GM08714 (cell line): ENCODE measurements around the gene ZBTB3.
"Not testable (repeated sequence)": the region's sequence is repeated elsewhere in the genome, so short reads cannot be mapped to it uniquely, and the experiment has no call there.

Source experiments
- H3K4me3 ChIP-seq: fragments of 200-500 bp; sonication (Bioruptor generic); 2 replicates; pipeline ENCODE4 v1.5.1; 2014; ENCODE audit warnings: mild to moderate bottlenecking, low read length, inconsistent platforms
- ZNF274 ChIP-seq: IDR thresholded peaks from 2 replicates; pipeline ENCODE4 v1.6.1; 2012; ENCODE audit warnings: mild to moderate bottlenecking, low read depth, low read length

ZBTB3 gene

DNA sequence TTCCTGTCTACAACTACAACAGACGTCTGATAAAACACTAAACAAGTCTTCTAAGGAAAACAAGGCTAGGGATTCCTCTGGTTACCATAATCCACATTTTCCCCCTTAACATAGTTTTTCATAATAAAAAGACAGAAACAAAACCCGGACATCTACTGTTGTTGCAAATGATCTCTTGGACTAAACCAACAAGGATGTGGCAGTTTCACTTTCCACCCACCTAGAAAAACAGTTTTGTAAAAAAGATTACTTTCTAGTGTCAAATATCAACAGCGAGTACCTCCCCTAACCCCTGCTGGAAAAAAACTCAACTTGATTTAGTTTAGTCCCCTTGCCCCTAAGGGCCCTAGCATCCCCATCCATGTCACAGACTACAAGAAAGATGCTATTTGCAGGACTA, 41.1 kb downstream of the ZBTB3 start:
- no peak for TF ChIP-seq ZNF274
- no peak overlapping the region for H3K4me3 ChIP-seq

DNA sequence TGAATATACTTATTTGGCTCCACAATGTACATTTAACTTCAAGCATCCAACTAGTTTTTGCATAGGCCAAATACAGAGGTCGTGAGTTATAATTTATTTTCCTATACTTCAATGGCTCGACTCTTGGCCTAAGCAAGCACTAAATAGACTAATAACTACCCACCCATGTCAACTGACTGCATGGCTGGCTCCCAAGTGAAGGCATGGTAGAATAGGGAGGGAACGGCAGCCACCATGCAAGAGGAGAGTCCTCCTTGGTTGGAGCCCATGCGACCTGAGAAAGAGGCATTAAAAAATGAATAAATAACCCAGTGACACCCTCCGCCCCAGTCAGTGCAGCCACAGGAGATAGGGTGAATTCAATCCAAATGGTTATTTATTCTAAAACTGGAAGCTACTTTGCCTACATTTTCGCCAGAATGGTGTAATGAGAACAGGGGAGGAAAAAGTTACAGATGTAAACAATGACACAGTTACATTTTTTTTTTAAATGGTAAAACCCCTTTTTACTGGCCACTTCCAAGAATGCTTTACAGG, 41.6 kb downstream of the ZBTB3 start:
- H3K4me3 ChIP-seq = no peak overlapping the region
- no peak for TF ChIP-seq ZNF274

DNA sequence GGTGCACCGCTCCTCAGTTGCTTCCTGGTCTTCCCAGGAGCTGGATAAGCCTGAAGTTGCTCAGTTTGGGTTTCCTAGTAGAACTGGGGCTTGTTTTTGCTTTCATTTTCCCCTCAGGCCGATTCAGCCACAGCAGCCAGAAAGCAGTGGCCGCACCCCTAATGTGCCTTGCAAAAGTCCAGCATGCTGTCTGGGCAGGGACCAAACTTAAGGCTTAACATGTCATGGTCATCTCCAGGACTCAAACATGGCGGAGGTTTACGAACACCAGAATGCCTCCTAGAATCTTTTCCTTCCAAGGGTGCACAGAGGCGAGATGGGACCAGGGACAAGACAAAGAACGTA, 44.0 kb downstream of the ZBTB3 start:
- peak overlapping the region; percentile 57; the same call in 1 of the 2 replicates for H3K4me3 ChIP-seq
- no peak for TF ChIP-seq ZNF274

DNA sequence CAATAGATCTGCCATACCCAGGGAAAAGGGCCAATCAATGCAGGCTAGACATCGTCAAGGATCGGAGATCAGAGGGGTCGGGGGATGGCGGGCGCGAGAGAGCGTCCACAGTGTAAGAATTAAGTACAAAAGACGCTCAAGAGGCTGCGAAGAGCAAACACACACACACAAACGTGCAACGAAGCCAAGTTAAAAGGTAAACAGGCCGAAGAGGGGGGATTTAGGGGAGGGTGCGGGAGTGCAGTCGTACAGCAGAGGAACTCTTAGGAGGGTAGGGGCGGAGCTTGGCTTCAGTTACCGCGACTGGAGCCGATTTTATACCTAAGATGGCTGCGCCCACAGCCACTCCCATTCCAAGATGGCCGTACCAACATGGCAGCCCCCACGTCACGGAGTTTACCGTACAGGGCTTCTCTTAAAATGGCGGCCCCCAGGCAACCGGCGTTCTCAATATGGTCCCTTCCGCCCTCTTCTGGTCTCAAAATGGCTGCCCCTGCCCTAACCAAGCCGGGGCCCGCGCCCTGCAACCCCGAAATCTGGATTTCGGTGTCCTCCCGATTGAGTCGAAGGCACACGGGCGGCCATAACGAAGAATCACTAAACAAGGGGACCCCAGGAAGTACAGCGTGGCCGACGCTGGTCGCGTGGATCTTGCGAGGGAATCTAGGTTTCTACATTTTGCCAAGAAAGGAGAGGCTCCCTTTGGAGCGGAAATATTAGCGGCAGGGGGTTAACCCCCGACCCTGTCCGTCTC, 44.5 kb downstream of the ZBTB3 start:
- peak overlapping the region; percentile 63; the same call in 1 of the 2 replicates for H3K4me3 ChIP-seq
- TF ChIP-seq ZNF274 = no peak

DNA sequence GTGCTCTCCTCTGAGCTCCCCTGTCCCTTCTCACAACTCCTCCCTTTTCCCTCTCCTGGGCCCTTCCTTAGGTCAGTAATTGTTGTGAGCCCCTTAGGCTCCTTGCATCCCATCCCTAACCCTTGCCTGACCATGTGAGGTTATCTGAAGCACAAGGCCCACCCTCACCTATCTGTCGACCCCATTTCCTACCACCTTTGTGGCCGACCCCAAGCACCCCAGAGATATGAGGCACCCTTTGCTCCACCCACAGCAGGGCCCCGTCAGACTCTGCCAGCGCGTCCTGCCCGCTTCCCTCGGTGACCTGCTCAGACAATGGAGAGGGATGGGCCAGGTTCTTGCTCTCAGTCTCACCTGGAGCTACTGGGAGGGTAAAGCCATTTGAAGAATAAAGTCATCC, 45.2 kb downstream of the ZBTB3 start:
- no peak for TF ChIP-seq ZNF274
- H3K4me3 ChIP-seq = peak overlapping the region; percentile 63; the same call in 1 of the 2 replicates

DNA sequence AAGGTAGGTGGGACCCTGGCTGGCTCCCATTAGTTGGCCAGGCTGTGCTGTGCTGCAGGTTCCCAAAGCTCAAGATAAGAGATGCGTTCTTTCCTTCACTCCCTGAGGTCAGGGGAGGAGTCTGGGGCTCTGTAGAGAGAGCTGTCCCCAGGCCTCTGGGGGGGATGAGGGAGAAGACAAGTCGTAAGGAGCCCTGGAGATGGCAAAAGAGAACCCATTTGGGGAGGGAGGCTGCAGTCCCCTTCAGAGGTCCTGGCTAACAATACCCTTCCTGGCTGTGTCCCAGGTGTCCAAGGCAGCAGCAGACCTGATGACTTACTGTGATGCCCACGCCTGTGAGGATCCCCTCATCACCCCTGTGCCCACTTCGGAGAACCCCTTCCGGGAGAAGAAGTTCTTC, 45.6 kb downstream of the ZBTB3 start:
- H3K4me3 ChIP-seq = peak overlapping the region; percentile 63; the same call in 1 of the 2 replicates

DNA sequence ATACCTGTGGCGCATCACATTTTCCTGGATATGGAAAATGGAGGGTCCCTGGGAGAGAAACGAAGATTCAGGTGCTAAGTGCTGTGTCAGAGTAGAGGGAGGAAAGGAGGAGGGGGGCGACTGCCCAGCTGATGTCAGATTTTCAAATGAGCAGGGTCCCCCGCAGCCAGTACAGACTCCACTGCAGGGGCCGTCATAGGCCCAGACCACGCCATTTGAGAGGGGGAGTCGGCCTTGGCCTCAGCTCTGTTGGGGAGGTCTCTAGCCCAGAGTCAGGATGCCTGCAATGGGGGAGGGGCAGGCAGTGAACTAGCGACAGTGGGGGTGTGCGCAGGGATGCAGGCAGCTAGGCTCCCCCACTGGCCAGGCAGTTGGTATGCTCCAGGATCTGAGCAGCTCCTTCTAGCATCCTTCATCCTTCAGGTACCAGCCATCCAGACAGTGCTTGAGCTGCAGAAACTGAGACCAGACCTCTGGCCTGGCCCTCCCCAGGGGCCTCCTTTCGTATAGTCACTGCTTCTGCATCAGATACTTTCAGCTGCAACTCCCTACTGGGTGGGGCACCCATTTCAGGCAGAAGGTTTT, 46.6 kb downstream of the ZBTB3 start, which contains the start of the genes BSCL2 and GNG3:
Gene BSCL2 (minus strand): TSS at position 148 of the 585 bp plus-strand sequence. CDS start 229 bp downstream, outside the sequence.
Gene GNG3 (plus strand): TSS at position 400 of the 585 bp plus-strand sequence. CDS start 620 bp downstream, outside the sequence.
- no peak for TF ChIP-seq ZNF274
- peak within 1 kb of the TSS; percentile 37; the same call in 1 of the 2 replicates for H3K4me3 ChIP-seq

More for the DNA sequence above, 45.6 kb downstream of the ZBTB3 start:
- TF ChIP-seq ZNF274 = no peak

DNA sequence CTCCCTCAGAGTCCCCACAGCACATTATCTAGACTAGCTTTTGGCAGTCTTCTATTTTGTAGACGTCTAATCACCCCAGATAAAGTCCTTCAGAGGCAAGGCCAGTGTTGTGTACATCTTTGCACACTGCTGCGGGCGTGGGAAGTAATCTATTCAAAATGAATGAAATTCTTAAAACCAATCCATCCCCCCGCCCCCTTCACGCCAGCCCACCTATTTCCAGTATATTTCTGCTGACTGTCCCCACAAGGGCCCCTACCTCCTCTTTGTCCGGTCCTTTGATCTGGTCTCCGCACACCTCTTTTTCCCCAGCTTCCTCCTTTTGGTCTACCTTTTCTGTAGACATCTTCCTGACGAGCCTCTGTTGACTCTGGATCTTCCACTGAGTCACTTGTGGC, 47.1 kb downstream of the ZBTB3 start:
- no peak for TF ChIP-seq ZNF274
- peak overlapping the region; percentile 37; the same call in 1 of the 2 replicates for H3K4me3 ChIP-seq

DNA sequence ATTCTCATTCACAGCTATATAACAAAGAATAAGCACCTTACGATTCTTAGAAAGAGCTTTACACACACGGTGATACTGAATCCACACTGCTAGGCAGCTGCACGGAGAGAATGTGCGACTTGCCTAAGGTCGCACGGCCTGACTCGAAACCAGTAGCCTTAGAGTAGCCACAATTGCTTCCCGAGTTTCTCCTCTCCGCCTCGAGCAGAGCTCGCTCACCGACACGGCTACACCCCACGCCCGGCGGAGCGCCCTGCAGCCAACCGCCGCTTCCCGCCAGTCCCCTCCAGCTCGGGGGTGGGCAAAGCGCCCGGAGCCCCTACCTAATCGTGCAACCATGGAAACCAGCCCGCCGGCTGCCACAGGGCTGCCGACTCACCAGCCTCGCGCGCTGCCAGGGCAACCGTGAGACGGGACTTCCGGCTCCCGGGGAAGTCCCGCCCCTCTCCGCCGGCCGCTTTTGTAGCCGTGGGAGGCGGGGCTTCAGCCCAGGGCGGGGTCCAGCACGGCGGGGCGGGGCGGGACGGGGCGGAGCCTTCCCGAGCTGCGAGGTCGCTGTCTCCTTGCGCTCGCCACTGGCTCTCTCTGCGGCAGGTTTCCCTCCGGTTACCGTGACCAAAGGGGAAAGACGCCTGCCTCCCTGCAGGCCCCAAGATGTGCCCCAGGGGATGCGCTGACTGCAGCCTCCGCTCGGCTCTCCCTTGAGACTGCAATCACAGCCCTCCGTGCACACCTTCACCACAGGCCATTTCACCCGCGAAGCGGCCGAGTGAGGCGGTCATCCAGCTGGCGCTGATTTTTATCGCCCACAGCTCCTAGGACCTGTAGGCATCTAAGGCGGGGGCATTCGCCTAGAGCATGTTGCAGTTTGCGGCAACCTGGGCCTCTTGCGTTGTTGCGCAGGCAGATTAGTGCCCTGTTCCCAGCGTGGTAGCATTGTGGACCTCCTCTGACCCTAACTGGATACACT, 47.8 kb downstream of the ZBTB3 start:
- no peak for TF ChIP-seq ZNF274
- H3K4me3 ChIP-seq = peak overlapping the region; percentile 68

DNA sequence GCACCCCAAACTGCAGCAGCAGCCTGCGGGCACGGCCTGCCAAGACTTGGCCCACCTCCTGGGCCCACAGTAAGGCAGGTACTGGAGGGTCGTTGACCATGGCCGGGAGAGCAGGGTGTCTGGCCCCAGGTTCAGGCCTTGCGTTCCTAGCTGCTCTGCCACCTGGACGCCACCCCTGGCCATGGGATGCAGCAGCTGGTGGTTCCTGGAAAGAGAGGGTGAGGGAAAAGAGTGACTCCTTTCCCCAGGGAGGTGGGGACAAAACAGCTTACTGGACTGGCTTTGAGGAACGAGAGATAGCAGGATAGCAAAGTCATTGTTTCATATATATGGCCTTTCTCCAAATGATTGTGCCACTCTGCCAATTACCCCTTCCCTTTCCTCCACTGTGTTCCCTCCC, 48.5 kb downstream of the ZBTB3 start:
- no peak for TF ChIP-seq ZNF274
- H3K4me3 ChIP-seq = peak overlapping the region; percentile 68

DNA sequence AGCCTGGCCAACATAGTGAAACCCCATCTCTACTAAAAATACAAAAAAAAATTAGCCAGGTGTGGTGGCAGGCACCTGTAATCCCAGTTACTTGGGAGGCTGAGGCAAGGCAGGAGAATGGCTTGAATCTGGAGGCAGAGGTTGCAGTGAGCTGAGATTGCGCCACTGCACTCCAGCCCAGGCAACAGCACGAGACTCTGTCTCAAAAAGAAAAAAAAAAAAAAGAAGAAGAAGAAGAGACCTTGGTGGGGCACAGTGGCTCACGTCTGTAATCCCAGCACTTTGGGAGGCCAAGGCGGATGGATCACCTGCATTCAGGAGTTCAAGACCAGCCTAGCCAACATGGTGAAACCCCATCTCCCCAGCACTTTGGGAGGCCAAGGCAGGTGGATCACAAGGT, 50.0 kb downstream of the ZBTB3 start:
- not testable (repeated sequence) for H3K4me3 ChIP-seq

DNA sequence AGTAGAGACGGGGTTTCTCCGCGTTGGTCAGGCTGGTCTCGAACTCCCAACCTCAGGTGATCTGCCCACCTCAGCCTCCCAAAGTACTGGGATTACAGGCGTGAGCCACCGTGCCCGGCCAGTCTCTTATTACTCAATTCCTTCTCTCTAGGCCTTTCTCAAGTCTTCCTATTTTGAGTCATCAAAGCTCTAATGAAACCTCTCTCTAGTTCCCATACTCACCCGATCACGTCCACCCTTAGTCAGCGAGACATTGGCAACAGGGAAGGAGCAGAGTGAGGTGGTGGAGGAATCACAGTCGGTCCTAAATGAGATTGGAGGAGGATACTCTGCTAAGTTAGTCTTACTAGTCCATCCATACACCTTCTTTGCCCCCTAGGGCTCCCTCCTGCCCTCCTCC, 51.7 kb downstream of the ZBTB3 start:
- no peak overlapping the region for H3K4me3 ChIP-seq
- no peak for TF ChIP-seq ZNF274
